DMS53 treated with DMSO at 0.1 percent for 48 hours (cell line): Measurements from ENCODE around the gene ANKS4B.
A peak's percentile ranks its signal among the peaks of the same experiment; 100 is the strongest.
"Not testable (repeated sequence)": the region's sequence is repeated elsewhere in the genome, so short reads cannot be mapped to it uniquely, and the experiment has no call there.

Source experiments
- DNase-seq: peaks from one replicate; lab custom pipeline; 2025; ENCODE audit not compliant: unreplicated experiment; lab: John Stamatoyannopoulos, UW

ANKS4B gene

DNA sequence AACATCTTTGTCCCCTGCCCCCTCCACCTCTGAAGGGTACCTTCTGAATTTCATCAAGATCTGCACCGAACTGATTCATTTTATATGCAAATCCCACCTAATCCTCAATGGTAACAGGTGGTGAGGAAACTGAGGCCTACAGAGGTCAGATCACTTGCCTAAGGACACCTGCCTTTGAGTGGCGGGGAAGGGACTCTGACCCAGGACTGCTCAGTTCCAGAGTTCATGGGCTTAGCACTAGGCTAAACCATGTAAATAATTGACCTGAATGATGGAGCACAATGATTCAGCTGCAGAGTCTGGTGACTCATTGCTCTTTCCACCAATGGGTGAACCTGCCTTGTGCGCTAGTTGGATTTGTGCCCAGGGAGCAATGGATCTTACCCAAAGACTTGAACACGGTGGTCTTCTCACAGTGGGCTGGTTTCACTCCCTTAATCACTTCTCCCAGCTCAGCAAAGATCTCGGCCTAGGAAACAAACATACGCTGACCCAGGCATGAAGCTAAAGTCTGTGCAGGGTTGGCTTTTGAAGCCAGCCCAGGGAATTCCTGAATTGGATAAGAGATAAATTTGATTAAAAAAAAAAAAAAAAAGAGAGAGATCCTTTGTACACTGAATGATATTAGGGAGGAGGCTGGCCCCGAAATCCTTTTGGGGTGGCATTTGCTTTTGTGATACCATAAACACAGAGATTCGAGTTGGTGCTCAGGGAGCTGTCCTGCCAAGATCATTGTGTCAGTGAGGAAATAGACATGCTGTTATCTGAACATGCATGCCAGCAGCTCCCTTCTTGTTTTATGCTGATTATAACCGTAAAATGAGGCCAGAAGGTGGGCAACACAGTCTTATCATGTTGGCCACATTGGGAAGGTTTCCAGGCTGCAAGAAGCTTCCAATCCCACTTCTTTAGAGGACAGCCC, 27.6 kb downstream of the ANKS4B start:
- peak; percentile 82 for DNase-seq

DNA sequence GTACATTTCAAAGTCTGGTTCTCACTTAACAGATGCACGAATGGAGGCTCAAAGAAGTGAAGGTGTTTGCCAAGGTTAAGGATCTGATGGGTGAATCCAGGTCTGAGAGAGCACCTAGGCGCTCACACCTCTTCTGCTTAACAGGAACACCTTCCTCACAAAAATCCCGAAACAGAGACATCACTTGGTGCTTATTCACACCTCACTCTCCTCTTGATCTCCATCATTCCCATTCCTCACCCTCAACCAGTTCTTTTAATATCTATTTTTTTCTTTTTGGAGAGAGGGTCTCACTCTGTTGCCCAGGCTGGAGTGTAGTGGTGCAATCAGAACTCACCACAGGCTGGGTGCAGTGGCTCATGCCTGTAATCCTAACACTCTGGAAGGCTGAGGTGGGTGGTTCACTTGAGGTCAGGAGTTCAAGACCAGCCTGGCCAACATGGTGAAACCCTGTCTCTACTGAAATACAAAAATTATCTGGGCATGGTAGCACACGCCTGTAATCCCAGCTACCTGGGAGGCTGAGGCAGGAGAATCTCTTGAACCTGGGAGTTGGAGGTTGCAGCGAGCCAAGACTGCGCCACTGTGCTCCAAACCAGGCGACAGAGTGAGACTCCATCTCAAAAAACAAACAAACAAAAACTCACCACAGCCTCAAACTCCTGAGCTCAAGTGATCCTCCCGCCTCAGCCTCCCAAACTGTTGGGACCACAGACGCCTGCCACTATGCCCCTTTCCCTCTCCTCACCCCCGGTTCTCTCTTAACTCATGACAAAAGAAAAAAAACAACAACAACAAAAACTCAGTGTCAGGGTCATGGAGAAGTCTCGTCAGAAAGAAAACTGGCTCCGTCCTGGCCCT, 29.5 kb downstream of the ANKS4B start:
- DNase-seq = no peak

- DNase-seq = peak; percentile 88
These were observed 30.4 kb downstream of the ANKS4B start for GRCh38 chr16:21263640-21264570.

DNA sequence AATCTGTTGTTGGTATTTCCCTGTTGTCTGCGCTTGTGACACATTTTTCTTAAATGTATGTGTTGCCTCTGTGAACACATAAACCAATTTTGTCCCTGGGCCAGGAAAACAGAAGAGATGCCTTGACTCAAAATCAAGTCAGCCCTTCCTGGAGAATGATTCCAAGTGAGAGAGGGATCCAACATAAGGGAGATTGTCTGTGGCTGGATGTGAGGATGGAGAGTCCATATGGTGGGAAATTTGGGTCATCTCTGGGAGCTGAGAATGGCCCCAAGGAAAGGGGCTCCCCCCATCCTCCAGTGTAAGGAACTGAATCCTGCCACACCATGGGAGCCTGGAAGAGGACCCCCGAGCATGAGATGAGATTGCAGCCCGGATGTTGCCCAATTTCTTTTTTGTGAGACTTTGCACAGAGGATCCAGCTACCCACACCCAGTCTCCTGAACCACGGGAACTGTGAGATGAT, 31.1 kb downstream of the ANKS4B start:
- DNase-seq = no peak

DNA sequence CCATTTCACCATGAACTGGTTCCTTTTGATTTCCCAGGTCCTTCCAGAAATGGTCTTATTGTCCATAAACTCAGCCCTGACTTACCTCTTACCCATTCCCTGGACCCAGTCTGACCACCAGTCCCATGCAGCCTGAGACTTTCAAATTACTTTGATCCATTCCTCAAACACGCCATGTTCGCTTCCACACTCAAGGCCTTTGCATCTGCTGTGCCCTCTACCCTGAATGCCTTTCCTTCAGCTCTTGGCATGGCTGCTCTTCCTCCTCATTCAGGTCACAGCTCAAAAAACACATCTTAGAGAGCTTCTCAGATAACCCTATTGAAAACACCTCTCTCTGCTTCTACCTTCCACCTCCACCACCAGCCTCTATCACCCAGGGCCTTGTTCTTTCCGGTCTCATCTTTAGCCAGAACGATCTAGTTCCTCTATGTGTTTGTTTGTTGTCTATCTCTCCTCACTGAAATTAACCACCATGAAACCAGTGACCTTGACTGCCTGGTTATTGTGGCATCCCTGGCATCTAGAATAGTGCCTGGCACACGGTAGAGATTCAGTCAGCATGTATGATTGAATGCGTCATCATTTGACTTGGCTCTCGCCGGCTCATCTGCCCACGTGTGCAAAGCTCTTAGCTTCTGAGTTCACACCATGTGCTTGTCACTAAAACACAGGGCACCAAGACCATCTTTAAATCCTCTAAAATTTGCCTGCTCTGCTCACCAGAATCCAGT, 31.8 kb downstream of the ANKS4B start:
- no peak for DNase-seq

DNA sequence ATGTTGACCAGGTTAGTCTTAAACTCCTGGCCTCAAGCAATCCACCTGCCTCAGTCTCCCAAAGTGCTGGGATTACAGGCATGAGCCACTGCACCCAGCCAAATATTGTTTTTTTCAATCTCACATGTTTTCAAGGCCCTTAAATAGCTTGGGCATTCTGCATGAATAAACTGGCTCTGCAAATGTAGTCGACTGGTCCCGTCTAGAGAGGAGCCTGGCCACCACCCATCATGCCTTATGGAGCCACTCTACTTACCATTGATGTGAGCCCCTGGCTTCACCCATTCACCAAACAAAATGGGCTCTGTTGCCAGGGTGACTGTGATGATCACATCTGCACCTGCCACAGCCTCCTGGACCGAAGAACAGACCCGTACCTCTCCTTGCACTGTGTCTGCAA, 33.8 kb downstream of the ANKS4B start:
- DNase-seq = no peak

- no peak for DNase-seq
These were observed 34.7 kb downstream of the ANKS4B start for GRCh38 chr16:21268236-21268635.

GRCh38 chr16:21272253-21272652, 38.8 kb downstream of the ANKS4B start:
- DNase-seq = no peak

DNA sequence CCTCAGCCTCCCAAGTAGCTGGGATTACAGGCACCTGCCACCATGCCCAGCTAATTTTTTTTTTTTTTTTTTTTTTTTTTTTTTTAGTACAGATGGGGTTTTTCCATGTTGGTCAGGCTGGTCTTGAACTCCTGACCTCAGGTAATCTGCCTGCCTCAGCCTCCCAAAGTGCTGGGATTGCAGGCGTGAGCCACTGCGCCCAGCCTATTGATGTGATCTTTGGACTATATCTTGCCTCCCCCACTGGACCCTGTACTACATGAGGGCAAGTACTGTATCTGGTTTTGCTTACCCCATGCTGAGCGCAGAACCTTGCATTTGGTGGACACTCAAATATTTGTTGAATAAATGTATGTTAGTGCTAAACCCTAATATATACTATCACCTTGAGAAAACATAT, 39.3 kb downstream of the ANKS4B start:
- not testable (repeated sequence) for DNase-seq

GRCh38 chr16:21274172-21274726, 40.8 kb downstream of the ANKS4B start:
- no peak for DNase-seq

GRCh38 chr16:21275529-21275928, 42.0 kb downstream of the ANKS4B start:
- DNase-seq = no peak

- no peak for DNase-seq
These were observed 42.6 kb downstream of the ANKS4B start for GRCh38 chr16:21276090-21276489.

DNA sequence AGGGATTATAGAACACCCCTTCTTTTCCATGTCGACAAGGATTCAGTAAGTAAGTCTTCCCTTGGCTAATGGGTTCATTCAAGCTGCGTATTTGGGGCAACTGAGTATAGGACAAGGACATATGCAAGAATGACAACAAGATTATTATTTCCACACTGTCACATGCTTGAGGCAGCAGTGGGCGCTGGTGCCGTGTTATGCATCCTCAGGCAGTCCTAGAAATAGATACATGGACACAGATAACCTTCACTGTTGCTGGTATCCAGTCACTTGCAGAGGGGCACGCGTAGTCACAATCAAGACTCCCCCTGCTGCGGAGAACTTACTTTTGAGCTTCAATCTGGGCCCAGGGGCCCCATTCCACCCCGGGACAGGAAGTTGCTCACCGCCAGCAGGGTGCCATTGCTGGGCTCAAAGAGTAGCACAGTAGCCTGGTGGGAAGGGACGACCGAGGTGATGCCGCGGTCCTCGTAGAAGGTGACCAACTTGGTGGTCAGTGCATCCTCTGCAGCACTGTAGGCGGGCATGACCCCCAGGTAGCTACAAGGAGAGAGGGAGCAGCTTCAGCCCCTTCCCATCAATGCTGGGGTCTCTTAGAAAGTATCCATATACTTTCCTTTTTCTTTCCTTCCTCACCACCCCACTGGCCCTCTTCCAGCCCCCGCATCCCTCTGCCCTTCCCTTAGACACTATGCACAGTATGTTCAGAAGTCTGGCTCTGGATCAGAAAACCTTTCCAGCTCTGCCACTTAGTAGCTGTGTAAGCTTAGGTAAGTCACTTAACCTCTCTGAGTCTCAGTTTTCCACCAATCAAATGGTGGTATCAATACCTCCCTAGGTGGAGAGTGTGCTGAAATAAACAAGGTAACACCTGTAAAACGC, 43.8 kb downstream of the ANKS4B start:
- DNase-seq = no peak

DNA sequence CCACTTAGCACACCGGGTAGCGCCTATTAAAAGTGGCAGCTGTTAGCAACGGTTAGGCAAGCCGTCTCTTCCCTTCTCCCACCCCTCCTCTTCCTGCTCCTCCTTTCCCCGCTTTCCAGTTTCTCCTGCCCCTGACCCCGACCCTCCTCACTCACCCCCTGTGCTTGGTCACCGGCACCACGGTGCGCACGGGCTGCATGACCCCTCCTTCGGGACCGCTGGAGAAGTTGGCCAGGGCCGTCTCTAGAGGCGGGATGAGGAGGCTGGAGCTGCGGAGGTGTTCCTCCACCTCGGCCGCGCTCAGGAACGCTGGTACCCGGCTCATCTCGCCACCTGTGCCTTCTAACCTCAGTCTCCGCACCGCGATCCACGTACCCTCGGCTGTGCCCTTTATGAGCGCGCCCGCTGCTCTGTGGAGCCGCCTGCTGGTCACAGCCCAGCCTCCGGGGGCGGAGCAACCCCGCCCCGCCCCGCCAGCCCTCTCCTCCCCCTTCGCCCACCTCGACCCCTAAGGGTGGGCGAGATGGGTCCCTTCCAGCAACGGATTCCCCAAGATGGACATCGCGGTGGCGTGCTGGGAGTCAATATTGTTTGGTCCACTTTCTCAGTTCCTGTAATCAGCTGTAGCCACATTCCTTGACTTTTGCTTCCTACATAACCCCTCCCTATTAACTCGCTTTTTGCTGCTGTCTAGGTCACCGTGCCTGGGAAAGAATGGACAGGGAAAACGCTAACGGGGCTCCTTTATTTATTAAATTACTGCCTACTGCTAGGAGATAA, 44.6 kb downstream of the ANKS4B start, which contains the start of gene CRYM:
TSS of gene CRYM (minus strand) at position 364 of the 780 bp plus-strand sequence. CDS start at position 325, 39 bp downstream.
- DNase-seq = peak; percentile 53

GRCh38 chr16:21279501-21279900, 46.0 kb downstream of the ANKS4B start:
- no peak for DNase-seq

- DNase-seq = no peak
These were observed 48.3 kb downstream of the ANKS4B start for GRCh38 chr16:21281698-21282389.
